Measurements from ENCODE around the gene SAMD10. TPM values are rescaled to one million over a fixed set of nuclear protein-coding genes. Genes with fewer than 3 reads are reported as not detected.

Gene SAMD10
- polyA plus RNA-seq, 1 of the 3 experiments (the other 2 are of a cell fraction), result 11.6 TPM

DNA sequence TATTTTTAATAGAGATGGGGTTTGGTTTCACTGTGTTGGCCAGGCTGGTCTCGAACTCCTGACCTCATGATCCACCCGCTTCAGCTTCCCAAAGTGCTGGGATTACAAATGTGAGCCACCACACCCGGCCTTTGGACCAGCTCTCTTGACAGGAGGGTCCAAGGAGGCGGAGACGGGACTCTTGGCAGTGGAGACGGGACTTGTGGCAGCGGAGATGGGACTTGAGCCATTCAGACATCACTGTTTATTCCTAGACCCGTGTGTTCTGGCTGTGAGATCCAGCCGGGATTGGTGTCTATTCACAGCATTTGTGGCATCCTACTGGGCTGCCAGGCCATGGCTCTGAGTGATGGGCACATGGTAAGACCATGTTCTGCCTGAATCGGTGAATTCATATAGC lies 27.0 kb upstream of the SAMD10 start (continued):
- TF ChIP-seq, protein P1, sequence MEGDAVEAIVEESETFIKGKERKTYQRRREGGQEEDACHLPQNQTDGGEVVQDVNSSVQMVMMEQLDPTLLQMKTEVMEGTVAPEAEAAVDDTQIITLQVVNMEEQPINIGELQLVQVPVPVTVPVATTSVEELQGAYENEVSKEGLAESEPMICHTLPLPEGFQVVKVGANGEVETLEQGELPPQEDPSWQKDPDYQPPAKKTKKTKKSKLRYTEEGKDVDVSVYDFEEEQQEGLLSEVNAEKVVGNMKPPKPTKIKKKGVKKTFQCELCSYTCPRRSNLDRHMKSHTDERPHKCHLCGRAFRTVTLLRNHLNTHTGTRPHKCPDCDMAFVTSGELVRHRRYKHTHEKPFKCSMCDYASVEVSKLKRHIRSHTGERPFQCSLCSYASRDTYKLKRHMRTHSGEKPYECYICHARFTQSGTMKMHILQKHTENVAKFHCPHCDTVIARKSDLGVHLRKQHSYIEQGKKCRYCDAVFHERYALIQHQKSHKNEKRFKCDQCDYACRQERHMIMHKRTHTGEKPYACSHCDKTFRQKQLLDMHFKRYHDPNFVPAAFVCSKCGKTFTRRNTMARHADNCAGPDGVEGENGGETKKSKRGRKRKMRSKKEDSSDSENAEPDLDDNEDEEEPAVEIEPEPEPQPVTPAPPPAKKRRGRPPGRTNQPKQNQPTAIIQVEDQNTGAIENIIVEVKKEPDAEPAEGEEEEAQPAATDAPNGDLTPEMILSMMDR (IDR thresholded peaks at IDR 0.05), result no peak
- TF ChIP-seq GABPA (IDR thresholded peaks at IDR 0.05; ENCODE audit: low read depth) (no peak), FOXM1 (IDR thresholded peaks at IDR 0.05; ENCODE audit: low read depth) (no peak), FOSL2 (IDR thresholded peaks at IDR 0.05; ENCODE audit: borderline replicate concordance, low read depth) (no peak), TEAD4 (IDR thresholded peaks at IDR 0.05; ENCODE audit: borderline replicate concordance, insufficient read depth) (no peak), MEF2A (IDR thresholded peaks at IDR 0.05; ENCODE audit: borderline replicate concordance, low read depth) (no peak)

DNA sequence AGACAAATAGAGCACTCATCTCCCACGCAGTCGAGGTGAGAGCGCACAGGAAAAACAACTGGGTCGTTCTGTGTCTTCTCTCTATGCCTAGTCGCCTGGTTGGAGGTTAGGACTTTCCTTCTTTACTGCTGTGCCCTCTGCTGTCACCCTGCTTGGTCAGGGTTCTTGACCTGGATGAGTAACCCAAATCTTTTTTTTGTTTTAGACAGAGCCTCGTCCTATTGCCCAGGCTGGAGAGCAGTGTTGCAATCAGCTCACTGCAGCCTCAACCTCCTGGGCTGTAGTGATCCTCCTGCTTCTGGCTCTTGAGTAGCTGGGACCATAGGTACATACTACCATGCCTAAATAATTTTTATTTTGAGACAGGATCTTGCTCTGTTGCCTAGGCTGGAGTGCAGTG lies 26.0 kb upstream of the SAMD10 start:
- CTCF ChIA-PET, result no interaction called here
- Histone ChIP-seq H3K4me2 (no peak overlapping the region), H3F3A (replicated peaks; ENCODE audit: insufficient read depth) (no peaks in the 10 kb centered on the region), H3K4me1 (ENCODE audit: control insufficient read depth in 1 of 2, insufficient read depth in 2 of 2, low read depth in 1 of 2, low read length in 1 of 2) (no peaks in the 10 kb centered on the region), H4K20me1 (ENCODE audit: insufficient read depth) (peaks cover 5% of the 10 kb centered on the region; the same call in 1 of the 2 replicates), H3K36me3 (replicated peaks in 1 of 2; ENCODE audit: control insufficient read depth in 1 of 2, insufficient read depth in 2 of 2, low read length in 1 of 2) (peaks cover 41 to 53% of the 10 kb centered on the region in 2 experiments), H3K27me3 (ENCODE audit: insufficient read depth) (no peaks in the 10 kb centered on the region), H3K79me2 (ENCODE audit: insufficient read depth) (peaks cover 25% of the 10 kb centered on the region; the same call in 1 of the 2 replicates), H3K27ac (ENCODE audit: low read depth in 2 of 2, low read length in 1 of 2) (no peak overlapping the region), H2AFZ (ENCODE audit: low read depth) (no peak overlapping the region), H3K9me2 (no peaks in the 10 kb centered on the region), H3K4me3 (ENCODE audit: low read depth in 2 of 2, low read length in 1 of 2) (no peak overlapping the region), H3K9ac (no peak overlapping the region), H3K9me3 (no peaks in the 10 kb centered on the region)
- TF ChIP-seq, protein P2, sequence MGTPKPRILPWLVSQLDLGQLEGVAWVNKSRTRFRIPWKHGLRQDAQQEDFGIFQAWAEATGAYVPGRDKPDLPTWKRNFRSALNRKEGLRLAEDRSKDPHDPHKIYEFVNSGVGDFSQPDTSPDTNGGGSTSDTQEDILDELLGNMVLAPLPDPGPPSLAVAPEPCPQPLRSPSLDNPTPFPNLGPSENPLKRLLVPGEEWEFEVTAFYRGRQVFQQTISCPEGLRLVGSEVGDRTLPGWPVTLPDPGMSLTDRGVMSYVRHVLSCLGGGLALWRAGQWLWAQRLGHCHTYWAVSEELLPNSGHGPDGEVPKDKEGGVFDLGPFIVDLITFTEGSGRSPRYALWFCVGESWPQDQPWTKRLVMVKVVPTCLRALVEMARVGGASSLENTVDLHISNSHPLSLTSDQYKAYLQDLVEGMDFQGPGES (IDR thresholded peaks at IDR 0.05; ENCODE audit: low read depth, low read length), result no peak
- TF ChIP-seq, protein P3, sequence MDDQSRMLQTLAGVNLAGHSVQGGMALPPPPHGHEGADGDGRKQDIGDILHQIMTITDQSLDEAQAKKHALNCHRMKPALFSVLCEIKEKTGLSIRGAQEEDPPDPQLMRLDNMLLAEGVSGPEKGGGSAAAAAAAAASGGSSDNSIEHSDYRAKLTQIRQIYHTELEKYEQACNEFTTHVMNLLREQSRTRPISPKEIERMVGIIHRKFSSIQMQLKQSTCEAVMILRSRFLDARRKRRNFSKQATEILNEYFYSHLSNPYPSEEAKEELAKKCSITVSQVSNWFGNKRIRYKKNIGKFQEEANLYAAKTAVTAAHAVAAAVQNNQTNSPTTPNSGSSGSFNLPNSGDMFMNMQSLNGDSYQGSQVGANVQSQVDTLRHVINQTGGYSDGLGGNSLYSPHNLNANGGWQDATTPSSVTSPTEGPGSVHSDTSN (IDR thresholded peaks at IDR 0.05), result no peak
- TF ChIP-seq JUND (IDR thresholded peaks at IDR 0.05) (no peak), SMC3 (IDR thresholded peaks at IDR 0.05; ENCODE audit: low read depth, low read length) (no peak), POLR2AphosphoS5 (IDR thresholded peaks at IDR 0.05; ENCODE audit: low read depth, low read length) (no peak), RFX5 (IDR thresholded peaks at IDR 0.05; ENCODE audit: low read length) (no peak), FOXJ3 (CRISPR knock-in tag; IDR thresholded peaks at IDR 0.05) (no peak), ELF1 (IDR thresholded peaks at IDR 0.05) (no peak), EZH2phosphoT487 (IDR thresholded peaks at IDR 0.05; ENCODE audit: borderline replicate concordance, low read depth) (no peak), RAD21 (IDR thresholded peaks at IDR 0.05; ENCODE audit: low read length) (no peak), MEF2A (IDR thresholded peaks at IDR 0.05; ENCODE audit: borderline replicate concordance, low read depth) (no peak), CHD2 (IDR thresholded peaks at IDR 0.05; ENCODE audit: low read length, partially characterized antibody) (no peak), NFIC (IDR thresholded peaks at IDR 0.05; ENCODE audit: borderline replicate concordance) (no peak), GABPA (IDR thresholded peaks at IDR 0.05; ENCODE audit: low read depth) (no peak), NRF1 (IDR thresholded peaks at IDR 0.05; ENCODE audit: low read depth, low read length) (no peak), MXI1 (IDR thresholded peaks at IDR 0.05; ENCODE audit: low read depth, low read length) (no peak)
- TF ChIP-seq, protein P4, sequence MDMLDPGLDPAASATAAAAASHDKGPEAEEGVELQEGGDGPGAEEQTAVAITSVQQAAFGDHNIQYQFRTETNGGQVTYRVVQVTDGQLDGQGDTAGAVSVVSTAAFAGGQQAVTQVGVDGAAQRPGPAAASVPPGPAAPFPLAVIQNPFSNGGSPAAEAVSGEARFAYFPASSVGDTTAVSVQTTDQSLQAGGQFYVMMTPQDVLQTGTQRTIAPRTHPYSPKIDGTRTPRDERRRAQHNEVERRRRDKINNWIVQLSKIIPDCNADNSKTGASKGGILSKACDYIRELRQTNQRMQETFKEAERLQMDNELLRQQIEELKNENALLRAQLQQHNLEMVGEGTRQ (IDR thresholded peaks at IDR 0.05; ENCODE audit: borderline replicate concordance, low read depth, low read length), result no peak
- TF ChIP-seq, protein P5, sequence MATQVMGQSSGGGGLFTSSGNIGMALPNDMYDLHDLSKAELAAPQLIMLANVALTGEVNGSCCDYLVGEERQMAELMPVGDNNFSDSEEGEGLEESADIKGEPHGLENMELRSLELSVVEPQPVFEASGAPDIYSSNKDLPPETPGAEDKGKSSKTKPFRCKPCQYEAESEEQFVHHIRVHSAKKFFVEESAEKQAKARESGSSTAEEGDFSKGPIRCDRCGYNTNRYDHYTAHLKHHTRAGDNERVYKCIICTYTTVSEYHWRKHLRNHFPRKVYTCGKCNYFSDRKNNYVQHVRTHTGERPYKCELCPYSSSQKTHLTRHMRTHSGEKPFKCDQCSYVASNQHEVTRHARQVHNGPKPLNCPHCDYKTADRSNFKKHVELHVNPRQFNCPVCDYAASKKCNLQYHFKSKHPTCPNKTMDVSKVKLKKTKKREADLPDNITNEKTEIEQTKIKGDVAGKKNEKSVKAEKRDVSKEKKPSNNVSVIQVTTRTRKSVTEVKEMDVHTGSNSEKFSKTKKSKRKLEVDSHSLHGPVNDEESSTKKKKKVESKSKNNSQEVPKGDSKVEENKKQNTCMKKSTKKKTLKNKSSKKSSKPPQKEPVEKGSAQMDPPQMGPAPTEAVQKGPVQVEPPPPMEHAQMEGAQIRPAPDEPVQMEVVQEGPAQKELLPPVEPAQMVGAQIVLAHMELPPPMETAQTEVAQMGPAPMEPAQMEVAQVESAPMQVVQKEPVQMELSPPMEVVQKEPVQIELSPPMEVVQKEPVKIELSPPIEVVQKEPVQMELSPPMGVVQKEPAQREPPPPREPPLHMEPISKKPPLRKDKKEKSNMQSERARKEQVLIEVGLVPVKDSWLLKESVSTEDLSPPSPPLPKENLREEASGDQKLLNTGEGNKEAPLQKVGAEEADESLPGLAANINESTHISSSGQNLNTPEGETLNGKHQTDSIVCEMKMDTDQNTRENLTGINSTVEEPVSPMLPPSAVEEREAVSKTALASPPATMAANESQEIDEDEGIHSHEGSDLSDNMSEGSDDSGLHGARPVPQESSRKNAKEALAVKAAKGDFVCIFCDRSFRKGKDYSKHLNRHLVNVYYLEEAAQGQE (IDR thresholded peaks at IDR 0.05; ENCODE audit: low read depth, low read length), result no peak
- TF ChIP-seq, protein P6, sequence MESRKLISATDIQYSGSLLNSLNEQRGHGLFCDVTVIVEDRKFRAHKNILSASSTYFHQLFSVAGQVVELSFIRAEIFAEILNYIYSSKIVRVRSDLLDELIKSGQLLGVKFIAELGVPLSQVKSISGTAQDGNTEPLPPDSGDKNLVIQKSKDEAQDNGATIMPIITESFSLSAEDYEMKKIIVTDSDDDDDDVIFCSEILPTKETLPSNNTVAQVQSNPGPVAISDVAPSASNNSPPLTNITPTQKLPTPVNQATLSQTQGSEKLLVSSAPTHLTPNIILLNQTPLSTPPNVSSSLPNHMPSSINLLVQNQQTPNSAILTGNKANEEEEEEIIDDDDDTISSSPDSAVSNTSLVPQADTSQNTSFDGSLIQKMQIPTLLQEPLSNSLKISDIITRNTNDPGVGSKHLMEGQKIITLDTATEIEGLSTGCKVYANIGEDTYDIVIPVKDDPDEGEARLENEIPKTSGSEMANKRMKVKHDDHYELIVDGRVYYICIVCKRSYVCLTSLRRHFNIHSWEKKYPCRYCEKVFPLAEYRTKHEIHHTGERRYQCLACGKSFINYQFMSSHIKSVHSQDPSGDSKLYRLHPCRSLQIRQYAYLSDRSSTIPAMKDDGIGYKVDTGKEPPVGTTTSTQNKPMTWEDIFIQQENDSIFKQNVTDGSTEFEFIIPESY (IDR thresholded peaks at IDR 0.05; ENCODE audit: borderline replicate concordance, low read depth), result no peak
- 85% methylated on average over 6 of the region's 6 CpGs for WGBS (ENCODE audit: low lambda C conversion rate)
- POLR2A ChIA-PET, result no interaction called here
- DNase-seq, result no peak
